ENCODE measurements around the gene GSTA5.
"Not testable (repeated sequence)": the region's sequence is repeated elsewhere in the genome, so short reads cannot be mapped to it uniquely, and the experiment has no call there.

Gene GSTA5

DNA sequence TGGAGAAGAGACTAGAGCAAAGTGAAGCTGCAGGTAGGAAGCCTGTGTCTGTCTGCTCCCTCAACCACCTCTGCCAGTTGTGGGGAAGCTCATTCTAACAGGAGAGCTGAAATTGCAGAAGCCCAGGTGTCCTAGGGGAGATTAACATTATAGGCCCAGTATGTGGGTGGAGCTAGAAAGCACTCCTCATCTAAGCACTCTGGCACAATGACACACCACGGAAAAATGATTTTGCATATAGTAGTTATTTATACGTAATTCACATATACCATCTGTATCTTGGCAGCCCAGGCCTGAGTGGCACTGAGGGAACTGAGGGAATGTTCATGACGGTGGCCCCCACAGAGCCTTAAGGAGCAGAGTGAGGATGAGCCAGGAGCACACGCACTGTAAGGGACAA is 9.7 kb downstream of the GSTA5 start:
- DNase-seq: not testable (repeated sequence)

DNA sequence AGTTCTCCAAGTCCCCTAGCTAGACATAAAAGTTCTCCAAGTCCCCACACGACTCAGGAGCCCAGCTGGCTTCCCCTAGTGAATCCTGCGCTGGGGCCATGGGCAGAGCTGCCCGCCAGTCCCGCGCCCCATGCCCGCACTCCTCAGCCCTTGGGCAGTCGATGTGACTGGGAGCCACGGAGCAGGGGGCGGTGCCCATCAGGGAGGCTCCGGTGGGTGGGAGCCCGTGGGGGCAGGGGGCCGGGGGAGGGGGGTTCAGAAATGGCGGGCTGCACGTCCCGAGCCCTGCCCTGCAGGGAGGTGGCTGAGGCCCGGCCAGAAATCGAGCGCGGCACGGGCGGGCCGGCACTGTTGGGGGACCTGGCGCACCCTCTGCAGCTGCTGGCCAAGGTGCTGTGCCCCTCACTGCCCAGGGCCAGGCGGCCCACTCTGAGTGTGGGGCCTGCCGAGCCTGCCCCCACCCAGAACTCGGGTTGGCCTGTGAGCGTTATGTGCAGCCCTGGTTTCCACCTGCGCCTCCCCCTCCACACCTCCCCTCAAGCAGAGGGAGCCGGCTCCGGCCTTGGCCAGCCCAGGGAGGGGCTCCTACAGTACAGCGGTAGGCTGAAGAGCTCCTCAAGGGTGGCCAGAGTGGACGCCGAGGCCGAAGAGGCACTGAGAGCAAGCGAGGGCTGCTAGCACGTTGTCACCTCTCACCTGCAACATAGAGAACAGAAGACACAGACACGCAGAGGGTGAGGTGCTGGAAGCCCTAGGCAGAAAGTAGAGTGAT is 11.4 kb downstream of the GSTA5 start:
- DNase-seq: no peak

DNA sequence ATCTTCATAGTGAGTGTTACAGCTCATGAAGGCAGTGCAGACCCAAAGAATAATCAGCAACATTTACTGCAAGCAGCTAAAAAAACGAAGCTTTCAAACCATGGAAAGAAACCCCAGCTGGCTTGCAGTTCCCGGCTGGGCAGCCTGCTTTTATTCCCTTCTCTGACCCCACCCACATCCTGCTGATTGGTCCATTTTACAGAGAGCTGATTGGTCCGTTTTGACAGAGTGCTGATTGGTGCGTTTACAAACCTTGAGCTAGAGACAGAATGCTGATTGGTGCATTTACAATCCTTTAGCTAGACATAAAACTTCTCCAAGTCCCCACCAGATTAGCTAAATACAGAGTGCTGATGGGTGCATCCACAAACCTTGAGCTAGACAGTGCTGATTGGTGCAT is 12.0 kb downstream of the GSTA5 start:
- DNase-seq: not testable (repeated sequence)

DNA sequence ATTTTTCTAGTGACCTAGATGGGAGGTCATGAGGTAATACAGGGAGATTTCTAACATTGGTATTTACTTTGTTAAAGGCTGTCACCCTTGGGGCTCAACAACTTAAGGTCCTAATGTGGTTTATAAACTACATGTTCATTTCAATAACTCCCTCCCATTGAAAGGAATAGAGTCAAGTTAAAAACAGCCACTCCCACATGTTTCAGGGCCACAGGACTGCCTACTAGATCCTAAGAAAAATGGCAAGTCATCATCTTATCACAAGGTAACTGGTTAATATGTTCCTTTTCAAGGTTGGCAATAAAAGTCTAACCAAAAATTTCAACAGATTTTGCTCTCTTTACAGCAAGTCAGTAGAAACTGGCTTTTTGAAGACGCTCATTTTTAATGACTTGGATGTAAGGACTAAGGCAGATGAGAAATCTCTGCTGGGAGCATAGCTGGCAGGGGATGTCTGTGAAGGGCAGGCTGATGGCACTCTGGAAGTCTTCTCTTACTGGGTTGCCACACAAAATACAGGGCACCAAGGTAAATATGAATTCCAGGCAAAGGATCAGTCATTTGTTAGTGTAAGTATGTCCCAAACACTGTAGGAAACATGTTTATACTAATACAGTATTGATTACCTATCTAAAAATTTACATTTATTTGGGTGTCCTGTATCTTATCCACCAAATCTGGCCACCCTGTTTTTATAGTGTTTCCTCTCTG is 13.4 kb downstream of the GSTA5 start:
- not testable (repeated sequence) for DNase-seq

DNA sequence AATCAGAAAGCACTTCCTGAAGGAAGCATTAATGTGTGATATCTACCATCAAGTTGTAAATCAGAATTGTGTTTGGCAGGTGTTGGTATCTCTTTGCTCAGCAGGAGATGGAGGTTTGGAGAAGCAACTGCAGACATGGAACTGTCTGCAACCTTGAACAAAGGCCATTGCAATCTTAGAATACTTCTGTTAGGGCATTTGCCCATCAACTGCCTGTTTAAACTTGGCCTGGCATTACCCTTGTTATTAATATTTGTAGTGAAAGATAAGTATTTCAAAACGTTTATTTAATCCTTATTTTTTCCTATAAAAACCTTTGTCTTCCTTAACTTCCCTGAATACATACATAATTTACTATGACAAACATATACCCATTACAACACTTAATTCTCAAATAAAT is 14.1 kb downstream of the GSTA5 start:
- no peak for DNase-seq

DNA sequence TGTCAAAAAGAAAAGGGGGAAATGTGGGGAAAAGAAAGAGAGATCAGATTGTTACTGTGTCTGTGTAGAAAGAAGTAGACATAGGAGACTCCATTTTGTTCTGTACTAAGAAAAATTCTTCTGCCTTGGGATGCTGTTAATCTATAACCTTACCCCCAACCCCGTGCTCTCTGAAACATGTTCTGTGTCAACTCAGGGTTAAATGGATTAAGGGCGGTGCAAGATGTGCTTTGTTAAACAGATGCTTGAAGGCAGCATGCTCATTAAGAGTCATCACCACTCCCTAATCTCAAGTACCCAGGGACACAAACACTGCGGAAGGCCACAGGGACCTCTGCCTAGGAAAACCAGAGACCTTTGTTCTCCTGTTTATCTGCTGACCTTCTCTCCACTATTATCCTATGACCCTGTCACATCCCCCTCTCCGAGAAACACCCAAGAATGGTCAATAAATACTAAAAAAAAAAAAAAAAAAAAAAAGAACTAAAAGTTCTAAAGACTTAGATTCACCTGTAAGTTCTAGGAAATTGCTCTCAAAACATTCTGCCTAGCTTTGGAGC is 14.6 kb downstream of the GSTA5 start:
- DNase-seq: not testable (repeated sequence)

DNA sequence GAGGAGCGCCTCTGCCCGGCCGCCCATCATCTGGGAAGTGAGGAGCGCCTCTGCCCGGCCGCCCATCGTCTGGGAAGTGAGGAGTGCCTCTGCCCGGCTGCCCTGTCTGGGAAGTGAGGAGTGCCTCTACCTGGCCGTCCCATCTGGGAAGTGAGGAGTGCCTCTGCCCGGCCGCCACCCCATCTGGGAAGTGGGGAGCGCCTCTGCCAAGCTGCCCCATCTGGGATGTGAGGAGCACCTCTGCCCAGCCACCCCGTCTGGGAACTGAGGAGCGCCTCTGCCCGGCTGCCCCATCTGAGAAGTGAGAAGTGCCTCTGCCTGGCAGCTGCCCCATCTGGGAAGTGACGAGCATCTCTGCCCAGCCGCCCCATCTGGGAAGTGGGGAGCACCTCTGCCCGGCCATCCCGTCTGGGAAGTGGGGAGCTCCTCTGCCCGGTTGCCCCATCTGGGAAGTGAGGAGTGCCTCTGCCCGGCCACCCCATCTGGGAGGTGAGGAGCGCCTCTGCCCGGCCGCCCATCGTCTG is 15.3 kb downstream of the GSTA5 start:
- not testable (repeated sequence) for DNase-seq

DNA sequence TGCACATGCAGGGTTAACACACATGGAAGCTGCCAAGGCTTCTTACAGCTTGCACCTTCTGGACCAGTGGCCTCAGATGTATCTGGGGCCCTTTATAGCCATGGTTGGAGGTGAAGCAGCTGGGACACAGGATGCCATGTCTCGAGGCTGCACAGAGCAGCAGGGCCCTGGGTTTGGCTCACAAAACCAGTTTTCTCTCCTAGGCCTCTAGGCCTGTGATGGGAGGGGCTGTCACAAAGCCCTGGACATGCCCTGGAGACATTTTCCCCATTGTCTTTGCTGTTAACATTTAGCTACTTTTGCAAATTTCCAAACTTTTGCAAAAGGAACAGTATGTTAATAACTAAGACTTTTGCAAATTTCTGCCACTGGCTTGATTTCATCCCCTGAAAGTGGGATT is 18.8 kb downstream of the GSTA5 start:
- DNase-seq: no peak

DNA sequence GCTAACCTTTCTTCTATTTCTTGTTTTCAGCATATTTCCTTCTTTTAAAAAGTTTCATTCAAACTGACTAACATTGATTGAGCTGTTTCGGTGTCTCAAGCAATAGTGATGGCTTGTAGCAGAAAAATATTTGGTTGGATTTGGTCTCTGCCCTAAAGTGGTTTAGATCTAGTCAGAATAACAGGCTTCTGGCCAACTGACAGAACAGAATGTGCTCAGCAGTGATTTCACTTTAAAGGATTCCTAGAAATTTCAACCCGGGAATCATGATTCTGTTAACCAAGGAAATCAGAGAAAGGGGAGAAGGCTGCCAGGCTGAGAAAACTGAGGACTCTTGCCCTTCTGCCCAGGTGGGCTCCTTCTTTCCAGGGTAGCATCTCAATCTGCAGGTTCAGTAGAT is 20.4 kb downstream of the GSTA5 start:
- DNase-seq: no peak

DNA sequence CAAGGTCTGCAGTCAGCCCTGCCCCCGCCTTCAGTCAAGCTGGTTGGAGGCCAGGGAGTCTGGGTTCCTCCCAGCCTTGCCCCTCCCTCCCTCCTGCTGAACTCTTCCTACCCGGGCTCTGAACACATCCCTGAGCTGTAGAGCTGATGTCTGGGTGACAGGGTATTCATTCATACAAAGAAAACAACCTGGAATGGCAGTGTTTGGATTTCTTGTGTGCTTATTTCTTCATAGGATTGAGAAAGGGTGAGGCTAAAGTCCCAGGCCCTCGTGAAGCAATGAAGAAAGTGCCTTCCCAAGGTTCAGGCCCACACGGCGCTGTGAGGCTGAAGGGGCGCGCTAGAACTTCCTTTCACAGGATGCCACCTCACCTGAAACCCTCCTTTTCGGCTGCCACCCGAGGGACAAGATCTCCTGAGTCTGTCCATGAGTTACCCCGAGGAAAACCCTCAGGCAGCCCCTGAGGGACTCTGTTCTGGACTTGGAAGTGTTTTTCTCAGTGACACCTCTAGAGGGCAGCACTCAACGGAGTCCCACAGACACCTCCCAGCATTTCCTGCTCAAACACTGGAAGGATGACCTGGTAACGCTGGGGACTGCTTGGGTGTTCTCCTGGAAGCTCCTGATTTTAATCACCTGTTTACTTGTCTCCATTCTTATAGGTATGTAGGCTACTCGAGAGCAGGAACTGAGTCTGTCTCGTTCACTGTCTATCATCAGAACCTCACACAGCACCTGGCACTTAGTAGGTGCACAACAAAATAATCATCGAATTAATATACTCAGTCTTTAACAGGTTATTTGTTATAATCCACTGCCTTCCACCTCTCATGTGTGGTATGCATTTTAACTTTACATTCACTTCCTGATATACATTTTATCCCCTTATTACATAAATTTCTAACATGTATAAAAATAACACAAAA is 25.2 kb downstream of the GSTA5 start:
- DNase-seq: peak in 2 of 5 experiments; percentile 14 to 26

DNA sequence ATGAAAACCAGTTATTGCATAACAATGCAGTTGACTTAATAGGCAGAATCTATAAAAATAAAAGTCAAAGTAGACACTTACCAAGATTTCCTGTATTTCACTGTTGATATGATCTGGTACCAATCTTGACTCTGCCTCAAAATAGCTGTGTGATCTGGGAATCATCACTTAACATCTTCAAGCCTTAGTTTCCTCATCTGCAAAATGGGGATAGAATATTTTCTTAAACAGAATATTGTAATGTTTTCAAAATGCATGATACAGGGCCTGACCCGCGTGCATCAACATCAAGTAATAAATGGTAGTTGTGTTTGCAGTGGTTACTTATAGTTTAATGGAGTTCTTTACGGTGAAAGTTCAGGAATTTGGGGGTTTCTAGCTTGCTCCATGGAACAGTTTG is 26.1 kb downstream of the GSTA5 start:
- not testable (repeated sequence) for DNase-seq

DNA sequence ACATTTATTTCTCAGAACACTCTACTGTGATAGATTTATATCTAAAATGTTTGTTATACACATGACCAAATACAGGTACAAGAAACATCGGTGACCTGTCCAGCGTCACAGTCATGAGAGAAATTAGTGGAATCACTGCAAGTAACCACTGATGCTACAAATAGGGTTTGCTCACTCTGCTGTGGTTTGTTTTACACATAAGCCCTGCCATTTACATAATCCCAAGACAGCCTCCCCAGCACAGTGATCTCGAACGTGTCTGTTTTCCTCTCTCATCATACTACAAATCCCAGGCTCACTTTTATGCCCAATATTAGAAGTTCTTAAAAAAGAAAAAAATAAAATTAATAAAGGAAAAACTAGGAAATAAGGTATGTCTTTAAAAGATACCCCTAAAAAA is 30.8 kb downstream of the GSTA5 start:
- not testable (repeated sequence) for DNase-seq

DNA sequence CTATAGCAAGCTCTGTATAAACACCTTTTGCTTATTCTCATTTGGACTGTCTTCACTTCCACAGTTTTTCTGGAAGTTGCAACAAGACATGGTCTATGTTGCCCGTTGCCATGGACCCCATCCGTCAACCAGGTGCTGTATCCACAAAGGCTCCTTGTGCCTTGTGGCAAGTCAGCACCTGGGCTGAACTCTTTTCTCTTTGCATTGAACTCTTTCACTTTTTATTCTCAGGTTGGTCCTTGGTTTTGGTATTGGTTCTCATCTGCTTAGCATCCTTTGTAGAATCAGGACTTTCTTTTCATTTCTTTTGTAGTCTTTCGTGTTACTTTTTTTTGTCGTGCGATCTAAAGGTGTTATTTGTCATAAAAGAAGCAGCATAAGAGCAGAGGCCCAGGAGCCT is 32.0 kb downstream of the GSTA5 start:
- DNase-seq: no peak

DNA sequence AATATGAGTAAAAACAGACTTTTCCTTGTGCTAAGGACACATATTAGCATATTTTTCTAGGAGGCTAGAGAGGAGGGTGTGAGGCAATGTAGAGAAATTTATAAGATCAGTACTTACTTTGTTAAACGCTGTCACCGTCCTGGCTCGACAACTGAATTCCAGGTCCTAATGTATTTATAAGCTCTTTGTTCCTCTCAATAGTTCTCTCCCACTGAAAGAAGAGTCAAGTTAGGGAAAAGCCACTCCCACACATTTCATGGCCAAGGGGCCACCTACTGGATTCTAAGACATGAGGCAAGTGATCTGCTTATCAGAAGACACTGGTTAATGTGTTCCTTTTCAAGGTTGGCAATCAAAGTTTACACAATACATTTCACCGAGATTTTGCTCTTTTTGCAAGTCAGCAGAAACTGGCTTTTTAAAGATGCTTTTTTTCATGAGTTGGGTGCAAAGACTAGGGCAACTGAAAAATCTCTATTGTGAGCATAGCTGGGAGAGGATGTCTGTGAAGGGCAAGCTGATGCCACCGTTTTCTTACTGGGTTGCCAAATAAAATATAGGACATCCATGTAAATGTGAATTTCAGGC is 36.9 kb downstream of the GSTA5 start, which contains the start of gene GSTA1:
GSTA1 (minus strand) TSS at position 149 of the 588 bp plus-strand sequence. CDS start 4,549 bp downstream, outside the sequence.
- DNase-seq: not testable (repeated sequence)

DNA sequence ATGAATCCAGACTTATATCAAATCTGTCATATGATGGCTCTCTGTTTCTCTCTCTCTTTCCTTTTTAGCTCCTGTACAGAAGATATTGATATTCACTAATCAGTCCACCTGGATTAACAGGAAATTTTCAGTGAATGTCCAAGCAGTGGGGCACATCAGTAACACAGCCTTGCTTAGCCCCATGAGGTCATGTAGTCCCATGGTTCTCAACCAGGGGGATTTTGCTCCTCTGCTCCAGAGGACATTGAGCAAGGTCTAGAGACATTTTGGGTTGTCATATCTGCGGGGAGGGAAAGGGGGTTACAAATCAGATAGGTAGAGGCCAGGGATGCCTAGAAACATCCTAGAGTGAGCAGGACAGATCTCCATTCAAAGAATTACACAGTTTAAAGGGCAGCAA is 37.8 kb downstream of the GSTA5 start:
- DNase-seq: no peak

DNA sequence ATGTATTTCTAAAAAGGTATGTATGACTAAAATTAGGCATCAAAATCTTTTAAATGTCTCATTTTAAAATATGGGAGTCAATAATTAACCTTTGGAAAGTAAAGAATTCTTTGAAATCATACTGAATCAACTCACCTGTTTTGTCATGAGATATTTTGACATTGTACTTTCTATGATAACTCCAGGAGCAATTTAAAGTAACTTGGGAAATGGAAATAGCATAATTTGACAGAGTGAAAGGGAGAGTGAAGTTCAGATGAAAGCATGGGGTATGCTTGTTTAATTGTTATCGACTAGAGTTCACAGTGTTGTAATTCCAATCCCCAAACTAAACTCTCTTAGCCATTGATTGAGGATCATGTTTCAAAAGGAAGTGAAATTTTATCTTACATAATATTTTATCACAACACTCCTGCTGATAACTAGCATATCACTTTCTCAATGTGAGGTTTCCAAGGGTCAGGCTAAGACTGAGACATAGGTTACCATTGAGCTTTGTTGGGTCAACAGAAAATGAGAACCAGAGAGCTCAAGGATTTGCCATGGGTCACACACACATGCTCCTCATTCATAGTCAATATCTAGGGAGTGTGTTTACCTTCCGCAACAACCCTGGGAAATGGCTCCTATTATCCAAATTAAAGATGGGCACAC is 39.3 kb downstream of the GSTA5 start:
- DNase-seq: no peak

DNA sequence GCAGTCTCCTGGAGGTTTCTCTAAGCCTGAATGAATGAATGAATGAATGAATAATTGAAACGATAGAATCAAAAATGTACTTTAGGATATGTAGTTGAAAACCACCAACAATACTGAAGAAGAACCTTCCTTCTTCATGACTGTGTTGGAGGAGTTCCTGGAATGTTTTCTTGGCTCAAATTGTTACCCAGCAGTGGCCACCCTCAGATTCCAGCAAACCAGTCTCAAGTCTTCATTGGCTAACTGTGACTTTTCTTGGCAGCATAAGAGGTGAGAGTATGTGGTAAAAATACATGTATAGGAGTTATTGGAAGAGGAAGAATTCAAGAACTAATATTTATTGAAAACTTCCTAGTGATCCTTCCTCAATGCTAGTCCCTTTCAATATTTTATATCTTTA is 41.3 kb downstream of the GSTA5 start:
- not testable (repeated sequence) for DNase-seq

DNA sequence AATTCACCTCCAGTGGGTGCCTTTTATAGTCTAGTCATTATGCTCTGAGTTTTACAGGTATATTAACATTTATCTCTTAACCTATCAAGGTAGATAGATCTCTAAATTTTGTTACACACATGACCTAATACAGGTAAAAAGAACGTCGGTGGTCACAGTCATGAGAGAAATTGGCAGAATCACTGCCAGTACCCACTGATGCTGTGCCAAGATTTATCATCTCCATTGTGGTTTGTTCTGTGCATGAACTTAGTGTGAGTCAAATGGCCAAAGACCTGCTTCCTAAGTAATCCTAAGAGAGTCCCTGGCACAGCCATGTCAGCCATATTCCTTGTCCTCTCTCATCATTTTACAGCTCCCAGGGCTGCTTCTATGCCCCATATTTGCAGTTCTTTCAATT is 46.2 kb downstream of the GSTA5 start:
- DNase-seq: not testable (repeated sequence)

DNA sequence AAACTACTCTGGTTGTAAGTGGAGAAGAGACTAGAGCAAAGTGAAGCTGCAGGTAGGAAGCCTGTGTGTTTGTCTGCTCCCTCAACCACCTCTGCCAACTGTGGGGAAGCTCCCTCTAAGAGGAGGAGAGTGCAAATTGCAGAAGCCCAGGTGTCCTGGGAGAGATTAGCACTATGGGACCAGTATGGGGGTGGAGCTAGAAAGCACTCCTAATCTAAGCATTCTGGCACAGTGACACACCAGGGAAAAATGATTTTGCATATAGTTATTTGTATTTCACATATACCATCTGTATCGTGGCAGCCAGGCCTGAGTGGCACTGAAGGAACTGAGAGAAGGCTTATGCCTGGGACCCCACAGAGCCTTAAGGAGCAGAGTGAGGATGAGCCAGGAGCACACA is 49.8 kb downstream of the GSTA5 start:
- no peak for DNase-seq

DNA sequence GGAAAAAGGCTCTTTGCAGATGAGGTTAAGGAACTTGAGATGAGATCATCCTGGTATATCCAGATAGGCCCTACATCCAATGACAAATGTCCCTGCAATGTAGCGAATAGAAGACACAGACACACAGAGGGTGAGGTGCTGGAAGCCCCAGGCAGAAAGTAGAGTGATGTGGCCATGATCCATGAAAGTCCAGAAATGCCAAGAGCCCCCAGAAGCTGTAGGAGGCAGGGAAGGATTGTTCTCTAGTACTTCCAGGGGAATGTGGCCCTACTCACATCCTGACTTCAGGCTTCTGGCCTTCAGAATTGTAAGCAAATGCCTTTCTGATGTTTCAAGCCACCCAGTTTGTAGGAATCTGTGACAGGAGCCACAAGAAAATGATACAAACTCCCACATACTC is 51.0 kb downstream of the GSTA5 start:
- not testable (repeated sequence) for DNase-seq

DNA sequence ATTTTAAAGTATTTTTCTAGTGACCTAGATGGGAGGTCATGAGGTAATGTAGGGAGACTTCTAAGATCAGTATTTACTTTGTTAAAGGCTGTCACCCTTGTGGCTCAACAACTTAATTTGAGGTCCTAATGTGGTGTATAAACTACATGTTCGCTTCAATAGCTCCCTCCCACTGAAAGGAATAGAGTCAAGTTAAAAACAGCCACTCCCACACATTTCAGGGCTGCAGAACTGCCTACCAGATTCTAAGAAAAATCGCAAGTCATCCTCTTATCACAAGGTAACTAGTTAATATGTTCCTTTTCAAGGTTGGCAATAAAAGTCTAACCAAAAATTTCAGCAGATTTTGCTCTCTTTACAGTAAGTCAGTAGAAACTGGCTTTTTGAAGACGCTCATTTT is 52.1 kb downstream of the GSTA5 start:
- no peak for DNase-seq

Data from T-helper 2 cell (primary cell).